Heart left ventricle (tissue), 16 donors: ENCODE data around the gene SLC5A2. TPM values are rescaled to one million over a fixed set of nuclear protein-coding genes. Genes with fewer than 3 reads are reported as not detected.

Experiments
- ATAC-seq, 4 donors: fragments of 200-7000 bp; cut with Tn5 transposase; one replicate each; pipeline ENCODE4 v1.9.1; 2020 to 2022; ENCODE audit warnings: moderate library complexity in 4 of 4, mild to moderate bottlenecking in 3 of 4, moderate number of reproducible peaks in 1 of 4
- DNase-seq, 5 donors: peaks; one replicate each; pipeline ENCODE4 v3.0.0-alpha.2; 2020
- H3K27ac ChIP-seq, 12 donors: fragments of 200-600 bp; sonication (generic) in 4 of 12; one replicate each; pipeline versions ENCODE4 v1.5.0 to v1.8.0; 2016 to 2022; ENCODE audit warnings: mild to moderate bottlenecking in 2 of 12
- H3K27me3 ChIP-seq, 9 donors: fragments of 200-600 bp; sonication (generic) in 2 of 9; one replicate each; pipeline versions ENCODE4 v1.5.1 to v1.8.0; 2016 to 2022; ENCODE audit warnings: mild to moderate bottlenecking in 3 of 9
- H3K36me3 ChIP-seq, 9 donors: fragments of 200-600 bp; sonication (generic) in 2 of 9; one replicate each; pipeline versions ENCODE4 v1.5.0 to v1.8.0; 2018 to 2022; ENCODE audit warnings: mild to moderate bottlenecking in 2 of 9
- H3K4me1 ChIP-seq, 12 donors: fragments of 200-600 bp; sonication (generic) in 4 of 12; one replicate each; pipeline versions ENCODE4 v1.5.0 to v1.8.0; 2016 to 2022; ENCODE audit warnings: mild to moderate bottlenecking in 3 of 12
- H3K4me3 ChIP-seq, 12 donors: fragments of 200-600 bp; sonication (generic) in 4 of 12; one replicate each; pipeline versions ENCODE4 v1.5.0 to v1.8.0; 2017 to 2022; ENCODE audit warnings: mild to moderate bottlenecking in 9 of 12, moderate library complexity in 4 of 12
- H3K9me3 ChIP-seq, 12 donors: fragments of 200-600 bp; sonication (generic) in 4 of 12; one replicate each; pipeline versions ENCODE4 v1.5.0 to v1.8.0; 2016 to 2022; ENCODE audit warnings: mild to moderate bottlenecking in 1 of 12
- CTCF ChIP-seq, 12 donors: fragments of 200-600 bp; sonication (generic) in 4 of 12; IDR thresholded peaks; one replicate each; pipeline versions ENCODE4 v1.5.0 to v1.8.0; 2018 to 2022; ENCODE audit warnings: antibody characterized with exemption in 12 of 12, mild to moderate bottlenecking in 5 of 12
- POLR2A ChIP-seq, 2 donors: fragments of 450-650 bp; IDR thresholded peaks; one replicate each; pipeline ENCODE4 v1.6.1; 2017; ENCODE audit warnings: antibody characterized with exemption in 2 of 2, mild to moderate bottlenecking in 2 of 2, moderate library complexity in 2 of 2
- WGBS, 4 donors: extraction: QIAGEN DNeasy Blood & Tissue Kit in 2 of 4; methylation state at CpG; one replicate each; pipeline versions ENCODE4 v1.1.5 to v1.1.7; 2013 to 2018; 5-methylcytosine and 5-hydroxymethylcytosine counted together
- intact Hi-C, 10 donors: fragments of 100-400 bp; cut with DNase I; formaldehyde crosslinking; loops; one replicate each; pipeline versions ENCODE4 v1.11.1 to v1.14.2; 2022
- polyA plus RNA-seq, 2 donors: library from polyadenylated mRNA; stranded (reverse); fragments of 200-250 nt; gene quantifications; one replicate each; pipeline ENCODE4 v1.2.3, GENCODE V29; 2013
- total RNA-seq, 9 donors: library from RNA; depleted of rRNA in 2 of 9; stranded (reverse); fragments of >200 nt in 2 of 9; fragmentation: NEBNext Ultra II Directional in 3 of 9; extraction: Animal tissue kit (Norgen Biotek cat#: 25700) in 3 of 9; gene quantifications; one replicate each; pipeline versions ENCODE4 v1.1.0 to v1.2.4, GENCODE V29; 2016 to 2023
- donor health status: ischemic (EF 13 %, LVEDD 7.1; RV severe dilation, severe dysfunction).
- donor health status: healthy with polysubstance abuse.
- donor health status: DM: no; HTN: yes; CAD: no.
- donor health status: DM: no; HTN: no; CAD: no.
- donor health status: ischemic (EF 25% LVEDD 6.9; RV normal size, moderate dysfunction).
- donor health status: ischemic (EF 25% LVEDD 5.7; RV mildly dilated, moderate dysfunction).
- donor health status: healthy.
- donor health status: DM: yes; HTN: yes; CAD: no.
- donor health status: ischemic (EF 35%, LVEDD 5.7; RV mildly dilated, moderate dysfunction).
- donor health status: nonischemic (EF 11% LVEDD 7.7; RV severe dilation, severe dysfunction).
- donor health status: DM: yes; HTN: yes; CAD: no.
- donor health status: PGD.
- donor health status: ischemic (EF 29% LVEDD 5.4; RV normal size, mild dysfunction).
- donor health status: nonischemic (EF 23%, LVEDD 6.1; RV moderate dilation, normal function).

The SLC5A2 gene
- total and polyA plus RNA-seq, 11 donors = 0.08 to 0.76 TPM; not detected in 9

GRCh38 chr16:31530405-31530804, 47.5 kb downstream of the SLC5A2 start:
- Histone ChIP-seq H3K4me3 (no peak overlapping the region), H3K9me3 (no peaks in the 10 kb centered on the region), H3K27me3 (peaks cover 0 to 59% (median 3%) of the 10 kb centered on the region in 9 donors), H3K4me1 (peaks cover 0 to 15% (median 0%) of the 10 kb centered on the region in 12 donors), H3K27ac (no peak overlapping the region), H3K36me3 (no peaks in the 10 kb centered on the region)
- TF ChIP-seq CTCF (IDR thresholded peaks at IDR 0.05) (no peak), POLR2A (IDR thresholded peaks at IDR 0.05) (no peak)
- WGBS, 4 donors = 74 to 85% (median 80%) methylated on average over 5 of the region's 5 CpGs
- intact Hi-C loops = no loop called here
- ATAC-seq (no peak), DNase-seq (no peak)

GRCh38 chr16:31531096-31531495, 48.2 kb downstream of the SLC5A2 start:
- Histone ChIP-seq H3K36me3 (no peaks in the 10 kb centered on the region), H3K27ac (no peak overlapping the region), H3K9me3 (no peaks in the 10 kb centered on the region), H3K27me3 (peaks cover 0 to 64% (median 3%) of the 10 kb centered on the region in 9 donors), H3K4me3 (no peak overlapping the region), H3K4me1 (peaks cover 0 to 15% (median 0%) of the 10 kb centered on the region in 12 donors)
- 84 to 96% (median 91%) methylated on average over 1 of the region's 1 CpG for WGBS, 4 donors
- ATAC-seq = no peak
- intact Hi-C loops = no loop called here
- DNase-seq = no peak
- TF ChIP-seq POLR2A (IDR thresholded peaks at IDR 0.05) (no peak), CTCF (IDR thresholded peaks at IDR 0.05) (no peak)

GRCh38 chr16:31532120-31532519, 49.2 kb downstream of the SLC5A2 start:
- no peak for ATAC-seq
- Histone ChIP-seq H3K27ac (no peak overlapping the region), H3K36me3 (no peaks in the 10 kb centered on the region), H3K4me3 (no peak overlapping the region), H3K4me1 (peaks cover 0 to 15% (median 0%) of the 10 kb centered on the region in 12 donors), H3K27me3 (peaks cover 0 to 71% (median 4%) of the 10 kb centered on the region in 9 donors), H3K9me3 (no peaks in the 10 kb centered on the region)
- no peak for DNase-seq
- 54 to 75% (median 65%) methylated on average over 2 of the region's 2 CpGs for WGBS, 4 donors
- intact Hi-C loops = no loop called here
- TF ChIP-seq CTCF (IDR thresholded peaks at IDR 0.05) = no peak
- TF ChIP-seq POLR2A (IDR thresholded peaks at IDR 0.05) = no peak

GRCh38 chr16:31532896-31533295, 50.0 kb downstream of the SLC5A2 start:
- TF ChIP-seq CTCF (IDR thresholded peaks at IDR 0.05) = no peak
- TF ChIP-seq POLR2A (IDR thresholded peaks at IDR 0.05) = no peak
- Histone ChIP-seq H3K9me3 (no peaks in the 10 kb centered on the region), H3K27ac (no peak overlapping the region), H3K4me1 (peaks cover 0 to 23% (median 0%) of the 10 kb centered on the region in 12 donors), H3K4me3 (no peak overlapping the region), H3K36me3 (no peaks in the 10 kb centered on the region), H3K27me3 (peaks cover 0 to 73% (median 10%) of the 10 kb centered on the region in 9 donors)
- DNase-seq (no peak), ATAC-seq (no peak)
- WGBS, 4 donors = 81 to 88% (median 85%) methylated on average over 4 of the region's 4 CpGs
- intact Hi-C loops = no loop called here
